ENCODE results near the gene NKX6-1.

The NKX6-1 gene

DNA sequence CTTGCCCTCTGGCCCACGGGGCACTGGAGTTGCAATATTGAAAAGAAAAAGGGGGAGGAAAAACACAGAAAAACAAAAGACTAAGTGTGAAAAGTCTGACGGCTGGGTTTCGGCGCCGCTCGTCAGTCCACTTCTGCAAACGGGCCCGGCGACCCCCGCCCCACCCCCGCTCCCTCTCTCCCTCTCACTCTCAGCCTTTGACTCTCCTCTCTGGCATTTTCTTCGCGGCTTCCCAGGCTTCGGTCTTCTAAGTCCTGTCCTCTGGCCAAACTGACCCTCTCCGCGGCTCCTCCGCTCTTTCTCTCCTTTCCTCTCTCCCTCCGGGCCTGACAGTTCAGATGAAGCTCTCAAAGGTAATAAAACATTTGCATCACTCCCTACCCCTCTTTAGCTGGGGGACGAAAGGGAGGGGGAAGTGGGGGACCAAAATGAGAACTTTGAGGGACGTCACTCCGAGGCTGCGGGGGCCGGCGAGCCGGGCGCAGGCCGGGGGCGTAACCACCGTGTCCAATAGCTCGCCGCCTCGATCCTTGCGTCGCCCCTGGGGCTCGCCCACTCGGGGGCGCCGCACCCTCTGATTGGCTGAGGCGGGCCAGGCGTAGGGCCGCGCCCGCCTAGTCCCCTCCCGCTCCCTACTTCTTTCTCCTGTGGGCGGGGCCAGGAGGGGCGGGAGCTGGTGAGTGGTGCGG is at the start of gene NKX6-1:
Gene NKX6-1, minus strand, starts transcription at position 358 of the 689 bp plus-strand sequence. CDS start 1,064 bp downstream, outside the sequence.
- no peak for DNase-seq (ENCODE audit: low read depth, low spot score)

DNA sequence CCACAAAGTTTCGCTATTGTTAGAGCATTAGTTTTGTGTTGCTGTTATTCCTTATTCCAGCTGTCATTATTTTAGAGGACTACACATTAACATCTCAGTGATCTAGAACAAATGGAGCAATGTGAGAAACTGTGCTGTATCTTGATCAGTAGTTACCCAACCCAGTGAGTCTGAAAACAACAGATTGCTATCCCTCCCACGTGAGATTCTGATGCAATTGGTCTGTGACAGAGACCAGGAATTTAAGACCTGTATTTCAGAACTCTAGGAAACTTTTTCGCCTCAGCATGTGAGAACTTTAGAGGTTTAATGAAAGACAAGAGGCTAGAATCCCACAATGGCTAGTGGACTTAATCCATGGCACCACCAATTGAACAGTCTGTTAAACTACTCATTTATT is 48.1 kb upstream of the NKX6-1 start:
- DNase-seq (ENCODE audit: low read depth, low spot score), result no peak

- no peak for DNase-seq (ENCODE audit: low read depth, low spot score)
Measured at GRCh38 chr4:84545093-84545492, 46.0 kb upstream of the NKX6-1 start.

- no peak for DNase-seq (ENCODE audit: low read depth, low spot score)
Measured at GRCh38 chr4:84535901-84536300, 36.8 kb upstream of the NKX6-1 start.

DNA sequence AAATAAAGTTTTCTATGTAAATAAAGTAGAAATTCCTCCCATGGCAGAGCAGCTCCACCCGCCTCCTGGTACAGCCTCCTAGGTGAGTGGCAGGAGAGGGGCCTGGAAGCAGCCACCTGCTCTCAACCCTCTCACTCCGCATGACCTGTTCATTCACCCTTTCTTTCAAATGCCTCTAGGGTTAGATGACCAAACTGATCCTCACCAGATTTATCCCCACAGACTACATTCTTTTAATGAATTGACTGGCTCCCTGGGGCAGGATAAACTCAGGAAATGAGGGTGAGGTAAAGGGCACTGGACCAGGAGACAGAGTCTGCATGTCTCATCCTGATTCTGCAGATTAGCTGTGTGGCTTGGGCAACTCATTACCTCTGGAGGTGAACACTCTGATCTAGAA is 32.6 kb upstream of the NKX6-1 start:
- DNase-seq (ENCODE audit: low read depth, low spot score), result no peak

GRCh38 chr4:84530871-84531270 is 31.8 kb upstream of the NKX6-1 start:
- DNase-seq (ENCODE audit: low read depth, low spot score), result no peak

GRCh38 chr4:84530454-84530853 is 31.4 kb upstream of the NKX6-1 start:
- no peak for DNase-seq (ENCODE audit: low read depth, low spot score)

DNA sequence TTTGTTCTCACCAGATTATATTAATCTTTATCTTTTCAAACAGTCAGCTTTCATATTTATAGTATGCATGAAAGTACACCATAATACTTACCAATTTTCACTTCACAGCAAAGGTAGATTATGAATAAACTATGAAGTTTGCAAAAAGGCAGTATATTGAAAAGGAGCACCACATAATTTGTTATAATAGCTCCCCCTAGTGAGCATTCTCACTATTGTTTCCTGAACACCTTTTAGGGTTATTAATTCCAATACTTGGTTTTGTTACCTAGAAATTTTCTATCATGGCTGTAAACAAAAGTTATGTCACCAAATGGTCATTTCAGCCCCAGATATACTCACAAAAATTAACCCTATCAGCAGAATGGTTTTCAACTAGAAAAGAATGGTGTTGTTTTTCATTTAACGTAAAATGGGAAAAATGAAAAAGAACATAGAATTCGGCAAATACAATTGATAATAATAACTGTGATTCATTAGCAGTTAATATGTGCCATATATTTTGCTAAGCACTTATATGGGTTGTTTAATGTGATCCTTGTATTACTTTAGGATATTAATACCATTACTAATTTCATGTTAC is 30.2 kb upstream of the NKX6-1 start:
- DNase-seq (ENCODE audit: low read depth, low spot score), result no peak

DNA sequence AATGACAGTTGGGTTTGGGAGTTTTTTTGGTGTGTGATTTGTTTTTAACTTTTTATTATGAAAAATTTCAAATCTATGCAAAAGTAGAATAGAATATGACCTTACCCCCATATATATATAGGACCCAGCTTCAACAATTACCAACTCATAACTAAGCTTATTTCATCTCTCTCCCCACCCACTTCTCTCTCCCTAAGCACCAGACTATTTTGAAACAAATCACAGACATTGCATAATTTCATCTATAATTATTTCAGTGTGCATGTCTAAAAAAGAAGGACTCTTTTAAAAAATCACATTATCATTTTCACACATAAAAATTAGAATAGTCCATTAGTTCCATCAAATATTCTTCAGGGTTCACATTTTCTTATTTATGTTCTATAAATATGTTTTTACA is 28.3 kb upstream of the NKX6-1 start:
- DNase-seq (ENCODE audit: low read depth, low spot score), result no peak

GRCh38 chr4:84515075-84515474 is 16.0 kb upstream of the NKX6-1 start:
- no peak for DNase-seq (ENCODE audit: low read depth, low spot score)

GRCh38 chr4:84512277-84512676 is 13.2 kb upstream of the NKX6-1 start:
- DNase-seq (ENCODE audit: low read depth, low spot score), result no peak

DNA sequence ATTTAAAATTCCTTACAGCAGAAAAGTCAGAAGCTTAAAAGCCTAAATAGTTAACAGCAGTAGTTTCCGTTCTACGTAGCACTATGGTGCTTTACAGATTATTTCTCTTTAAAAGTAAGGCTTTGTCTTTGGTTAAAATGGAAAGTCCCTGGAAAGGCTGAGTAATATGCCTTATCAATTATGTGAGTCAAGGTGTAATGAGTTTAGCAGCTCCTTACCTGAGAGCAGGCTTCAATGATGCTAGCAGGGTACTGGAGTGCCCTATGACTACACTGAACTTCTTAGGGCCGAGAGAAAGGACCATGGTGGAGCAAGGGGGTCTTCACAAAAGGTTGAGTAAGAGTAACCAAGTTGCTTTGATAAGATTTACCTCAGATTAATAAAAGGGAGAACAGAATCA is 12.6 kb upstream of the NKX6-1 start:
- DNase-seq (ENCODE audit: low read depth, low spot score), result no peak

DNA sequence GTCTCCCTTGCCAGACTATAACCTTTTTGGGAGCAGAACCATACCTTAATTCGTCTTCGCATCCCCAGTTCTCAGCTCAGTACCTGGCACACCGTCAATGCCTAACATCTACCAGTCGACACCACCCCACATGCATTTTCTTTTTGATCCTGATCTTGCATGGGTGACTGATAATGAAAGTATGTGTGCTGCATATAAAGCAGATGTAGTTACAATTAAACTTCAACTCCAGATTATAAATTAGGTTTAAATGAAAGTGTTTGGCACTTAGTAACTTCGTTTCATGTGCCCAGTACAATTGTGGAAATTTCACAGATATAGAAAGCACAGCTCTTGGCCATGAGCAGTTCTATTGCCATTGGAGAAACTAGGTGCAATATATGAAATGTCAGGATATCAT is 8.8 kb upstream of the NKX6-1 start:
- no peak for DNase-seq (ENCODE audit: low read depth, low spot score)

DNA sequence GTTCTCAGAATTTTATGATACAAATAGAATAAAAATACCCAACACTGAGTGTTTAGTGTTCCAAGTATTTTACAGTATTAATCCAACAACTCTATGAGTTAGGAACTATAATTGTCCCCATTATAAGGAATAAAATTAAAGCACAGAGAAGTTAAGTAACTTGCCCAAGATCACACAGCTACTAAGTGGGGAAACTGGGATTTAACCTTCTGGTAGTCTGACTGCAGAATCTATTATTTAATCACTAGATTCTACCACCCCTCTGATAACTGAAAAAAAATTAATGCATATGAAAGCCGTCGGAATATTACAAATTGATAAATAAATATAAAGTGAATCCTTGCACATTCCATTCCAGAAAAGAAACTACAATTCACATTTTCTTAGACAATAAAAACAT is 5.7 kb upstream of the NKX6-1 start:
- no peak for DNase-seq (ENCODE audit: low read depth, low spot score)

DNA sequence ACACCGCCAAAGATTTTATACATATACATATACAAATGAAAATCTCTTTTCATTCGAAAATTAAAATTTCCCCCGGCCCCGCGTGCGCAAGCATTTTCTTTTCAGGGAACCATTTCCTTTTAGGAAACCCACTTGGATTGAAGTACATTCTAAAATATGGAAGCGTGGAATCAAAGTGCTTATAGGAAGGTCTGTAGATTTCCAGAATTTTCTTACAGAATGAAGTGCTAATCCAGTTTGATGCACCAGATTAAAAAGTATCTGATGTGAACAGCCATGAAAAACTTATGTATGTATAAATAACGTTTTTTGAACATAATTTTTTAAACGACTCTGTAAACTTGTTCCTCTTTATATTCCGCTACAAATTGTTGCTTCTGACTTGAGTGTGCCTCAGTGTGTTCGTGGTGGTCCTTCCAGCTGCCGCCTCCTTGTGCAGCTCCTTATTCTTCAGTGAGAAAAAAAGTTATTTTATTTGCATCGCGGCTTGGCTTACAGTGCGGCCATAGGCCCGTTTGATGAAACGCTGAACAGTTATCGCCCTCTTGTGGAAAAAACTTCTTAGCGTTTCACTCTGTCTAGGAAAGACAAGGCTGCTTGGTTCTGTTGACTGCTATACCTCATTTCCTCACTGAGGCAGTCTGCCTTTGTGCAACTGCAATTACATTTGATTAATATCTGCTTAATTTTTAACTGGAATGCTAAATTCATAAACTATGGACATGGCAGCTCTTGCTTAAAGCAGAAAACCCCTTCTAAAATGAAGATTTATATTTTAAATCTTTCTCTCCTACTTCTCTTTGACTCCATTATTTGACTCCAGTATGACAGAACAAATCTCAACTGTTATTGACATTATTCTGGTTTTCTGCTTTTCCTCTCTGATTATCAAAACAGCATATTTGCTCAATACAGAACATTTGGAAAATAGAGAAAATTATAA is 4.7 kb upstream of the NKX6-1 start:
- no peak for DNase-seq (ENCODE audit: low read depth, low spot score)

DNA sequence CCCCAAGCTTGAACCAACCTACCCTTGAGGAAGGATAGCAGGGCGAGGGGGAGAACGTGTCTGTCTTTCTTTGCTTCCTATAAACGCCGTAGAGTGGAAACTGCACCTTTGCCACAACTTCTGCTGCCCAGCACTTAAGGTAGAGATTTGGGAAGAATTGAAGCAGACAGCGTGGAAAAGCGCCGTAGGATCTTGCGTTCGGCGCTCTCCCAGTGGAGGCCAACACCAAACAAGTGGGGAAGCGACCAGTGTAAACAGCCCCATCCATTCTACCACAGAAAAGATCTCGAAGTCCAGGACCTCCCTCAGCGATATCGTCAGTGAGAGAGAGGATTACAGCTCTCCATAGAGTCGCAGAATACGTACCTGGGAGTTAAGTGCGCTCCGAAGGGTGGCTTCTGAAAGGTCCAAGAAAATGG is 3.9 kb upstream of the NKX6-1 start:
- DNase-seq (ENCODE audit: low read depth, low spot score), result no peak

GRCh38 chr4:84502333-84502954 is 3.4 kb upstream of the NKX6-1 start:
- DNase-seq (ENCODE audit: low read depth, low spot score), result no peak

GRCh38 chr4:84501721-84502267 is 2.7 kb upstream of the NKX6-1 start:
- DNase-seq (ENCODE audit: low read depth, low spot score), result no peak

DNA sequence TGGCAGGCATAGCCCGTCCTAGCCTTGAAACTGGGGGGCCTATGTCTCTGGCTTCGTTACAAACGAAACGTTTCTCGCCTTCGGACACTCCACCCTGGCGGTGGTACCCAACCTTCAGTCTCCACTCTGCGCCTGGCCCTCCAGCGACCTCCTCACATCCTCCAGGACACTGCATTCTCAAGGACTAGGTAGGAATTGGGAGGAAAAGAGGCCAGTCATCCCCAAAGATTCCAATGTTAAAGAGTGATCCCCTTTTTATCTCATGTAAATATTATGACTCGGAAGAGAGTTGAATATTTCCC is 2.1 kb upstream of the NKX6-1 start:
- no peak for DNase-seq (ENCODE audit: low read depth, low spot score)

- no peak for DNase-seq (ENCODE audit: low read depth, low spot score)
Measured at GRCh38 chr4:84500386-84501201, 1.5 kb upstream of the NKX6-1 start.

GRCh38 chr4:84499624-84499982 is 511 bp upstream of the NKX6-1 start:
- DNase-seq (ENCODE audit: low read depth, low spot score), result no peak
